Mesendoderm (in vitro differentiated cells): ENCODE results near the gene GLS.

ENCODE experiments used
- DNase-seq: peaks from one replicate; pipeline ENCODE4 v3.0.0; 2013
- H2AK5ac ChIP-seq: 2 replicates; pipeline ENCODE4 v1.6.1; 2013; ENCODE audit warnings: low read length, inconsistent platforms
- H2BK120ac ChIP-seq: 2 replicates; pipeline ENCODE4 v1.6.1; 2013; ENCODE audit warnings: low read depth, mild to moderate bottlenecking, low read length, moderate library complexity, mixed read lengths
- H2BK15ac ChIP-seq: replicated peaks from 2 replicates; pipeline ENCODE4 v1.6.1; 2013; ENCODE audit warnings: low read depth, mild to moderate bottlenecking, moderate library complexity
- H2BK5ac ChIP-seq: 2 replicates; pipeline ENCODE4 v1.6.1; 2013; ENCODE audit warnings: low read length, inconsistent platforms
- H3K18ac ChIP-seq: 2 replicates; pipeline ENCODE4 v1.6.1; 2013; ENCODE audit warnings: mild to moderate bottlenecking, low read length, mixed read lengths
- H3K23ac ChIP-seq: one replicate; pipeline ENCODE4 v1.6.1; 2013; ENCODE audit warnings: low read length
- H3K27ac ChIP-seq: 2 replicates; pipeline ENCODE4 v1.5.1; 2013; ENCODE audit warnings: low read depth, mild to moderate bottlenecking, inconsistent platforms, low read length, moderate library complexity
- H3K27me3 ChIP-seq: 2 replicates; pipeline ENCODE4 v1.6.1; 2013; ENCODE audit warnings: low read length, control low read depth, mild to moderate bottlenecking, inconsistent platforms; ENCODE audit not compliant: insufficient read depth, poor library complexity
- H3K36me3 ChIP-seq: 2 replicates; pipeline ENCODE4 v1.6.1; 2013; ENCODE audit warnings: low read length, inconsistent platforms; ENCODE audit not compliant: control insufficient read depth, insufficient read depth
- H3K4ac ChIP-seq: one replicate; pipeline ENCODE4 v1.6.1; 2013; ENCODE audit warnings: low read depth, mild to moderate bottlenecking, low read length, moderate library complexity
- H3K4me1 ChIP-seq: 2 replicates; pipeline ENCODE4 v1.6.1; 2013; ENCODE audit warnings: low read depth, low read length, inconsistent platforms; ENCODE audit not compliant: control insufficient read depth
- H3K4me2 ChIP-seq: 2 replicates; pipeline ENCODE4 v1.6.1; 2013; ENCODE audit warnings: low read length
- H3K4me3 ChIP-seq: 2 replicates; pipeline ENCODE4 v1.5.1; 2013; ENCODE audit warnings: mild to moderate bottlenecking, low read length
- H3K56ac ChIP-seq: one replicate; pipeline ENCODE4 v1.6.1; 2013; ENCODE audit warnings: low read length
- H3K79me1 ChIP-seq: 2 replicates; pipeline ENCODE4 v1.6.1; 2013; ENCODE audit warnings: low read length, inconsistent platforms
- H3K79me2 ChIP-seq: 2 replicates; pipeline ENCODE4 v1.6.1; 2013; ENCODE audit warnings: mild to moderate bottlenecking, low read length; ENCODE audit not compliant: control insufficient read depth, insufficient read depth
- H3K9ac ChIP-seq: 2 replicates; pipeline ENCODE4 v1.6.1; 2013; ENCODE audit warnings: low read length, inconsistent platforms
- H4K5ac ChIP-seq: one replicate; pipeline ENCODE4 v1.6.1; 2013; ENCODE audit warnings: low read length
- H4K8ac ChIP-seq: one replicate; pipeline ENCODE4 v1.6.1; 2013; ENCODE audit warnings: low read depth, mild to moderate bottlenecking, control low read depth, low read length, moderate library complexity
- WGBS: extraction: QIAGEN DNeasy Blood & Tissue Kit; methylation state at CpG from one replicate; pipeline ENCODE4 v1.1.7; 2013; ENCODE audit warnings: low lambda C conversion rate, missing lambda C conversion rate; ENCODE audit not compliant: insufficient coverage; ENCODE audit errors: extremely low coverage; 5-methylcytosine and 5-hydroxymethylcytosine counted together

The GLS gene

GRCh38 chr2:190911813-190912212 lies 31.2 kb downstream of the GLS start:
- Histone ChIP-seq H3K36me3 (no peaks in the 10 kb centered on the region), H3K56ac (no peak overlapping the region), H2BK120ac (no peak overlapping the region), H3K4me3 (no peak overlapping the region), H3K23ac (no peak overlapping the region), H4K5ac (no peak overlapping the region), H3K79me2 (no peaks in the 10 kb centered on the region), H3K18ac (no peak overlapping the region), H3K27ac (no peak overlapping the region), H4K8ac (no peak overlapping the region), H3K27me3 (no peaks in the 10 kb centered on the region), H3K4me1 (no peaks in the 10 kb centered on the region), H2BK15ac (no peak overlapping the region), H3K4me2 (no peak overlapping the region), H3K4ac (no peak overlapping the region), H2AK5ac (no peak overlapping the region), H3K9ac (no peak overlapping the region), H2BK5ac (no peak overlapping the region), H3K79me1 (no peaks in the 10 kb centered on the region)
- no peak for DNase-seq
- no CpG with 5 or more reads among the region's 3 CpGs for WGBS

DNA sequence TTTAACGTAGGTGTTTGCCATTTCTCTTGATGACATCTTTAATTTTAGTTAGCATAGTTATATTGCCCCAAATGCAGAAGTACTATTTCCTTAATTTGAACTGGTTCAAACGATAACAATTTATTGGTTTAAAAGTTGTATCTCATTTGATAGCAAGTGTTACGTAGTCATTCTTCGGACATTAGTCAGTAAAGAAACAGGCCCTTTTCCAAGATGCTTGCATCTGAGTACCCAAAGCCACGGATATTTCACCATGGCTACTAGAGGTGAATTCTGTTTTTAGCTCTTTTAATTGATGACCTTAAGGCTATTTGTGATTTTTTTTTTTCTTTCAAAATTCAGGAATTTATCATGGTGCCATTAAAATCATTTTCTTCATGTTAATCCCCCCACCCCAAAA lies 32.1 kb downstream of the GLS start:
- H4K5ac ChIP-seq = no peak overlapping the region
- H4K8ac ChIP-seq = no peak overlapping the region
- no peaks in the 10 kb centered on the region for H3K79me1 ChIP-seq
- no CpG with 5 or more reads among the region's 5 CpGs for WGBS
- no peak overlapping the region for H3K18ac ChIP-seq
- no peaks in the 10 kb centered on the region for H3K79me2 ChIP-seq
- no peak overlapping the region for H3K9ac ChIP-seq
- no peak overlapping the region for H3K4me2 ChIP-seq
- no peaks in the 10 kb centered on the region for H3K36me3 ChIP-seq
- H2BK120ac ChIP-seq = no peak overlapping the region
- no peak overlapping the region for H3K4me3 ChIP-seq
- H2AK5ac ChIP-seq = no peak overlapping the region
- H2BK15ac ChIP-seq = no peak overlapping the region
- no peaks in the 10 kb centered on the region for H3K4me1 ChIP-seq
- no peak overlapping the region for H3K23ac ChIP-seq
- no peak overlapping the region for H3K27ac ChIP-seq
- no peak overlapping the region for H3K4ac ChIP-seq
- H3K56ac ChIP-seq = no peak overlapping the region
- DNase-seq = no peak
- H3K27me3 ChIP-seq = no peaks in the 10 kb centered on the region
- H2BK5ac ChIP-seq = no peak overlapping the region

- Histone ChIP-seq H2BK15ac (no peak overlapping the region), H3K79me1 (no peaks in the 10 kb centered on the region), H3K4ac (no peak overlapping the region), H2BK5ac (no peak overlapping the region), H2BK120ac (no peak overlapping the region), H3K27ac (no peak overlapping the region), H3K18ac (no peak overlapping the region), H4K5ac (no peak overlapping the region), H3K4me2 (no peak overlapping the region), H3K56ac (no peak overlapping the region), H3K23ac (no peak overlapping the region), H3K27me3 (no peaks in the 10 kb centered on the region), H2AK5ac (no peak overlapping the region), H4K8ac (no peak overlapping the region), H3K79me2 (no peaks in the 10 kb centered on the region), H3K4me3 (no peak overlapping the region), H3K36me3 (no peaks in the 10 kb centered on the region), H3K4me1 (no peaks in the 10 kb centered on the region), H3K9ac (no peak overlapping the region)
- DNase-seq = no peak
These were observed 33.1 kb downstream of the GLS start for GRCh38 chr2:190913725-190914124.

DNA sequence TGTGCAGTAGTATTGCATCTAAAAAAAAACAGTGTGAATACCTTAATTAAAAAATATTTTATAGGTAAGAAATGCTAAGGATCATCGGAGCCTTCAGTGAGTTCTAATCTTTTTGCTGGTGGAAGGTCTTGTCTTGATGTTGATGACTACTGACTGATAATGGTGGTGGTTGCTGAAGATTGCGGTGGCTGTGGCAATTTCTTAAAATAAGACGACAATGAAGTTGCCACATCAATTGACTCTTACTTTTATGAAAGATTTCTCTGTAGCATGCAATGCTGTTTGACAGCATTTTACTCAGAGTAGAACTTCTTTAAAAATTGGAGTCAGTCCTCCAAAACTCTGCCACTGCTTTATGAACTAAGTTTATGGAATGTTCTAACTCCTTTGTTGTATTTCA lies 36.2 kb downstream of the GLS start:
- no CpG with 5 or more reads among the region's 3 CpGs for WGBS

DNA sequence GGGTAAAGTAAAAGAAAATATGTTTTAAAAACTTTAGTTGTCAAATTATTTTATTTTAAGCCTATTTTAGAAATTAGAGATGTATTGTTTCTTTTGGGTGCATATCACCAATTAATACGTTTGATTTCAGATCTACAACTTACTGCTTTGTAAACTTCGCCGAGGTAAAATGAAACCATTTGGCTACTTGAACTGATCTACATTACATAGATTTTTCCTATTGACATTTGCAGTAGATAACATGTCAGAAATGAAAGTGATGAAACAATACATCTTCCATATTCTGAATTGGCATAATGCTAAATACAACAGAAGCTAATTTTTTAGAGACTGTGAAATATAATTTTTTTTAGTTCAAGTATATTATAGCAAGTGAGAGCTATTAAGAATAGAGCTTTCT lies 39.5 kb downstream of the GLS start:
- no peak overlapping the region for H2BK120ac ChIP-seq
- no peak overlapping the region for H3K4me3 ChIP-seq
- H3K23ac ChIP-seq = no peak overlapping the region
- H3K4ac ChIP-seq = no peak overlapping the region
- H3K79me2 ChIP-seq = no peaks in the 10 kb centered on the region
- no peak overlapping the region for H3K18ac ChIP-seq
- no peaks in the 10 kb centered on the region for H3K27me3 ChIP-seq
- H2AK5ac ChIP-seq = no peak overlapping the region
- WGBS = no CpG with 5 or more reads among the region's 3 CpGs
- no peaks in the 10 kb centered on the region for H3K36me3 ChIP-seq
- no peak for DNase-seq
- no peak overlapping the region for H4K5ac ChIP-seq
- H2BK15ac ChIP-seq = no peak overlapping the region
- H3K56ac ChIP-seq = no peak overlapping the region
- no peak overlapping the region for H2BK5ac ChIP-seq
- no peaks in the 10 kb centered on the region for H3K79me1 ChIP-seq
- no peak overlapping the region for H3K9ac ChIP-seq
- H3K27ac ChIP-seq = no peak overlapping the region
- H3K4me1 ChIP-seq = no peaks in the 10 kb centered on the region
- no peak overlapping the region for H3K4me2 ChIP-seq
- no peak overlapping the region for H4K8ac ChIP-seq

More for the DNA sequence above, 36.2 kb downstream of the GLS start:
- Histone ChIP-seq H3K56ac (no peak overlapping the region), H2BK15ac (no peak overlapping the region), H3K79me1 (no peaks in the 10 kb centered on the region), H3K36me3 (no peaks in the 10 kb centered on the region), H4K5ac (no peak overlapping the region), H3K4me2 (no peak overlapping the region), H3K4me3 (no peak overlapping the region), H3K23ac (no peak overlapping the region), H3K79me2 (no peaks in the 10 kb centered on the region), H4K8ac (no peak overlapping the region), H3K27ac (no peak overlapping the region), H3K18ac (no peak overlapping the region), H3K27me3 (no peaks in the 10 kb centered on the region), H2BK120ac (no peak overlapping the region), H3K4ac (no peak overlapping the region), H2BK5ac (no peak overlapping the region), H3K9ac (no peak overlapping the region), H3K4me1 (no peaks in the 10 kb centered on the region), H2AK5ac (no peak overlapping the region)
- DNase-seq = no peak

- Histone ChIP-seq H3K4me2 (no peak overlapping the region), H3K27ac (no peak overlapping the region), H3K56ac (no peak overlapping the region), H3K79me1 (no peaks in the 10 kb centered on the region), H2BK15ac (no peak overlapping the region), H4K5ac (no peak overlapping the region), H3K36me3 (no peaks in the 10 kb centered on the region), H3K4me1 (no peaks in the 10 kb centered on the region), H3K23ac (no peak overlapping the region), H3K27me3 (no peaks in the 10 kb centered on the region), H2AK5ac (no peak overlapping the region), H3K79me2 (no peaks in the 10 kb centered on the region), H2BK120ac (no peak overlapping the region), H3K4ac (no peak overlapping the region), H3K9ac (no peak overlapping the region), H3K18ac (no peak overlapping the region), H4K8ac (no peak overlapping the region), H3K4me3 (no peak overlapping the region), H2BK5ac (no peak overlapping the region)
- peak; percentile 74 for DNase-seq
- no CpG with 5 or more reads among the region's 1 CpG for WGBS
These were observed 41.8 kb downstream of the GLS start for GRCh38 chr2:190922376-190922775.
